ENCODE measurements around the gene MYO18A.
"Not testable (repeated sequence)": the region's sequence is repeated elsewhere in the genome, so short reads cannot be mapped to it uniquely, and the experiment has no call there.

MYO18A gene

DNA sequence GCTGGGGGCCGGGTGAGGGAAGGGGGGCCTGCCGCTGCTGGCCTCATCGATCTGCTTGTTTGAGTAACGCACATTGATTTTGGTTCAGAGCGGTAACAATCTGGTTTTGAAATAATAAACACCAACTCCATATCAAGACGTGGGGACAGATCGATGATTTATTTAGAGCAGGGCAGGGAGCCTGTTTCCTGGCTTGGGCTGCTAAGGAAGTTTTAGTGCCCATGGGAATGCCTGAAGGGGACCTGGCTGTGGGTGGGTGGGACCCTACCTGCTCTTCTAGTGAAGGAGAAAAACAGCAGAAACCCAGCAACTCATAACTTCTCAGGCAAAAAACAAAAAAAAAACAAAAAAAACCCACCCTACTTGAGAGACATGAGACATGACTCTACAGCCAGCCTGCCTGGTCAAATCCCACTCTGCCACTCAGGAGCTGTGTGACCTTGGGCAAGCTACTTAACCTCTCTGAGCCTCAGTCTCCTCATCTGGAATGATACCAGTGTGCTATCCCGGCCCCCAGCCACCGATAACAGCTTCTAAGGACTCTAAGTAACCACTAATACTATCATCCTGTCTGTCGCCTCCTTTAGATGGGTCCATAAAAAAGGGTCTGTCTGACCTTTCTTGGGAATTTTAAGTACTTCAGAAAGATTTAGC, 71.2 kb downstream of the MYO18A start:
- no peak for DNase-seq (ENCODE audit: low read depth in 2 of 3, low spot score in 2 of 3)

DNA sequence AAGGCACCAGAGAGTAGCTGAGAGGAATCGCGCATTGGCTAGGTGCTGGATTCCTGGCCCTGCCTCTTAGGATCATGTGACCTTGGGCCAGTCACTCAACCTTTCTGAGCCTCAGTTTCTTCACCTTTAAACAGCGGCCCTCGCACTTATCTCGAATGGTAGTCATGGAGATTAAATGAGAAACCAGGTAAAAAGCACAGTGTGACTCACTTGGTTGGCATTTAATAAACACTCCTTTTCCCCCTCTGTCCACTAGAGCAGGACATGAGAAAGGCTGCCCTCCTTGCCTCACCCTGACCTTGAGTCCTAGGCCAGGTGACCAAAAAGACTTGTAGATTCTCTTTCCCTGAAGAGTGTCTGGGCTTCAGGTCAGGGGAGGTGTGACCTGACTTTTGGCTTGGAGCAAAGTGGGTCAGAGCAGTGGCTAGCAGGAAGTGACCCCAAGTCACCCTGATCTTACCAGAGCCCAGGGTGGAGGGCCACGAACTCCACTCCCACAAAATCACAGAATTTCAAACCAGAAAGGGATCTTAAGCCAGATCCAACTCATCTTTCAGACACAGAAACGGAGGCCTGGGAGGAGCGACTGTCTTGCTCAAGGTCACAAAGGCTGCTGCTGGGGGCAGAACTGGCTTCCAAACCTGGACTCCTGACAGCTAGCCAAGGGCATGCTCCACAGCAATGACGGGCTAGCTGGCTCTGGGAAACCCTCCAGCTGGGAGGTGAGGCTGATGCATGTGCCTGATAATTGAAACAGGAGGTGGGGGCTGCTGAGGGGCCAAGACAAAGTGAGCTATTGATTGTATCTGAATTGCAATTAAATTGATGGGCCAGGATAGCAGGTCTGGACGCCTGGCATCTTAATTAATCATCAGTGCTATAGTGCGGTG, 72.0 kb downstream of the MYO18A start:
- DNase-seq (ENCODE audit: low read depth in 2 of 3, low spot score in 2 of 3) = no peak

DNA sequence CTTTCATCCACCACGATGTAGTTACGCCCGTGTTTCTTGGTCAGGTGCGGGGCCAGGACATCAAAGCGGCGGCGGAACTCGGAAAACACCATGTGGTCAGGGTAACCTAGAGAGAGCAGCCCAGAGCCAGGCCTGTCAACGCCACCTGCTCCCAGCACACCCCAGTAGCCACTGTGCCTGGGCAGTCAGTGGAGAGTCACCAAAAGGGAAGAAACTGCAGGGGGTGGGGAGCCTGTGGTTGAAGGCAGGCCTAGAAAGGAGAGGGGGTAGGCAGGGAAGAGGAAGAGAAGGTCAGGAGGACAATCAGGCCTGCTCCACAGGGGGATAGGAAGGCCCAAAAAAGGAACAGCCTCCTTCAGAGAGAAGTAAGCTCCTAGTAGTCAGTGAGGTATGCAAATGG, 73.1 kb downstream of the MYO18A start:
- DNase-seq (ENCODE audit: low read depth in 2 of 3, low spot score in 2 of 3) = no peak

DNA sequence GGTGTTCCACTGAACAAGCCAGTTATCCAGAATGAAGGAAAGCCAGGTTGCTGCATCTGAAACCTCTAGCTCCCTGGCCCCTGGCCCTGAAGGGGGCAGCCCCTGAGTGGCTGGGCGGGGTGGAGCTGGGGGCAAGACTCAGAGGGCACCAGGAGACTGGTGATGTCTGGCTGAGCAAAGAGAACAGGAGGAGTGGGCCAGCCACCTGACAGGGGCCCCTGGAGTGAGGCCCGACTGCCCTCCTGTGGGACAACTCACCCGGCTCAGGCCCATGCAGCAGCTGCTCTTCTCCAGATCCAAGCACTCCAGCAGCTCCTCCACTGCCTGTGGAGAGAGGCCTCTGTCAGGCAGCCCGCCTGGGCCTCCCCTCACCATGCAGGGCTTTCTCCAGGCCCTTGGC, 76.9 kb downstream of the MYO18A start:
- no peak for DNase-seq (ENCODE audit: low read depth in 2 of 3, low spot score in 2 of 3)

DNA sequence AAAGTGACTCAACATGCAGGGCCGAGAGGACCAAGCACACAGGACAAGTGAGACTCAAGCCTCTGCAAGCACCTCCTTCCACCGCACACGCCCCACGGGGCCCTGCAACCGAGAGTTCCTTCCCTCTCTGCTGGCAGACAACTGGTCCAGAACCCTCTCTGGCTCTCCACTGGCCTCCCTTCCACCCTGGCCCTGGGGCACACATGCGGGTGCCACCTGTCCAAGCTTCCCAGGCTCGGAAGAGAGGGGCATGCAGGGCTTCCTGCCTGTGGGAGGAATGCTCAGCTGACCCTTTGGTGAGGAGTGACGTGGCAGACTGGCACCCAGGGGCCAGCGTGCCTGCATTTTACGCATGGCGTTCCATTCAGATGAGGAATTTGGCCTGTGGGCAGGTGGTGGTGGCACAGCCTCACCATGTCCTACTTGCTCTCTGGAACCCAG, 77.4 kb downstream of the MYO18A start:
- no peak for DNase-seq (ENCODE audit: low read depth in 2 of 3, low spot score in 2 of 3)

DNA sequence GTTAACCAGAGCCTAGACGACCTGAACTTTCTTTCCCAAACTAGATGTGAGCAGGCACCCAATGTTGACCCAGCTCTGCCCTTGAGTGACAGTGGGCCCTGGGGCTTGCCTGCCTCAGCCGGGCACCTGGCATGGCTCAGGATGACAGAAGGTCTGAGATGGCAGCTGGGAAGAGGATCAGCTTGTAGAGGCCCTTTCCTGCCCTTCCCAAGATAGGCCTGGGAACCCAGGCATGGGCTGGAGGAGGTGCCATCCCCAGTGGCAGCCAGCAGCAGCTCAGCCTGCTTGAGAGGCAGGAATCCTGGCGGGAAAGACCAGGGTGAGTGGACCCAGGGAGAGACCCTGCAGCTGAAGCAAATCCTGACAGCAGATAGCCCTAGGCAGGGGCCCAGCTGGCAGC, 78.2 kb downstream of the MYO18A start:
- no peak for DNase-seq (ENCODE audit: low read depth in 2 of 3, low spot score in 2 of 3)

DNA sequence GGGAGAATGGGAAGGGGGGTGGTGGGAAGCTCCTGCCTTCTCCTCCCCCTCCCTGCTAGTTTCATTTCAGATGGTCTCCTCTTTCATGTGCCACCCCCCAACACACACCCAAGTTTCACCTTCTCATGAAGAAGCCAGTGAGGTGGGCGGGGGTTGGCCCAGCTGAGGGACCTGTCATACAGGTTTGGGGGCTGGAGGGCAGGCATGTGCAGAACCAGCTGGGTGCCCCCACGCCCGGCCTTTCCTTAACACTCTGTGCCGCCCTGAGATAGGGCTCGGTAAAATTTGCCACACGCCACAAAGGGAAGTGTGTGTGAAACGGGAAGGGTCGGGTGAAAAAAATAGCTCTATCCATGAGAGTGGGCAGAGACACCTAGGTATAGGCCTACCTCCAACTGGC, 79.9 kb downstream of the MYO18A start:
- DNase-seq (ENCODE audit: low read depth in 2 of 3, low spot score in 2 of 3) = no peak

DNA sequence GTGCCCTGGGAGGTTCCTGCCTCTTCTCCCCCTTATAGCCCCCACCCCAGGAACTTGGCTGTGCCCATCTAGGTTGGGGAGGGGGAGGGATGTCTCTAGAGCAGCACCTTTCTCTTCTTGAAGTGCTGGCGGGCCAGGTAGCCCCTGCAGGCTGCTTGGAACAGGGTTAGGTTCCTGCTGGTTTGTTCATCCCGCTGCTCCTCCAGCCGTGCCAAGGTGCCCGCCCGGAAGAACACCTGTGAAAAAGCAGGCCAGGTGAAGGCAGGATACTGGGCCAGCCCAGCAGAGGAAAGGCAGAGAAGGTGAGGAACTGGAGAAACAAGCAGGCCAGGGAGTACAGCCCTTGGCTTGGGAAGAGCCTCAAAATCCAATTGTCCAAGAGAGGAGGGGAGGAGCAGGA, 80.7 kb downstream of the MYO18A start:
- DNase-seq (ENCODE audit: low read depth in 2 of 3, low spot score in 2 of 3) = no peak

DNA sequence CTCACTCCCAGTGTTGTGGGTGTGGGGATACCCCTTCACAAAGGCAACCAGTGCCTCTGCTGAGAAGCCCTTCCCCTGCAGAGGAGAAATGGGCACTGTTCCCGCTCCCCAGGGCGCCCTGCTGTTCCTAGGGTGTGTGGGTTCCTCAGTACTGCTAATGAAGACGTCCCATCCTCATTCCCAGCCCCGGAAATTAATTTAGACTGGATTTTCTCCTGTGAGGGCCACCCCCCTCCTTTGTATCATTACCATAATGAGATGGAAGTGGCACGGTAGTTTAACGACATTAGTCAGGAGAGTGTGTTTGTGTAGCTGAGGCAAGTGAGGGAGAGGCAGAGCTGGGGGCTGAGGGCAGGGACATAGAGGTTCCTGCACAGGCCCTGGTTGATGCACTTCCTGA, 84.1 kb downstream of the MYO18A start:
- no peak for DNase-seq (ENCODE audit: low read depth in 2 of 3, low spot score in 2 of 3)

DNA sequence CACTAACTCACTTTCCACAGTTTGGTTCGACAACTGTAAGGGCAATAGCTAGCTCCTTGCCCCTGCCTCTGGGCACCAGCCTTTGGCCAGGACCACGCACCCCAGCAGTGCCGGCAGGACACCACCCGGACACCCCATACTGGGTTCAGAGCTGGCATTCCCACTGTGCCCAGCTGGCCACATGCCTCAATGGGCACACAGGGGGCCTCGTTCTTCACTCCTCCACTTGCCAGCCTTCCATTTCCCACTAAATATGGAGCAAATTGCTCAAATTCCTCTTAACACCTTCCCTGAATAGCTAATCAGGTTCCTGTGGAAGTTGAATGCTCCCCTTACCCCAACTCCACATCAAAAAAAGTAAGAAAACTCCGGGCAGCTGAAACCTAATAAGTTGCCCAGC, 84.8 kb downstream of the MYO18A start:
- DNase-seq (ENCODE audit: low read depth in 2 of 3, low spot score in 2 of 3) = no peak

DNA sequence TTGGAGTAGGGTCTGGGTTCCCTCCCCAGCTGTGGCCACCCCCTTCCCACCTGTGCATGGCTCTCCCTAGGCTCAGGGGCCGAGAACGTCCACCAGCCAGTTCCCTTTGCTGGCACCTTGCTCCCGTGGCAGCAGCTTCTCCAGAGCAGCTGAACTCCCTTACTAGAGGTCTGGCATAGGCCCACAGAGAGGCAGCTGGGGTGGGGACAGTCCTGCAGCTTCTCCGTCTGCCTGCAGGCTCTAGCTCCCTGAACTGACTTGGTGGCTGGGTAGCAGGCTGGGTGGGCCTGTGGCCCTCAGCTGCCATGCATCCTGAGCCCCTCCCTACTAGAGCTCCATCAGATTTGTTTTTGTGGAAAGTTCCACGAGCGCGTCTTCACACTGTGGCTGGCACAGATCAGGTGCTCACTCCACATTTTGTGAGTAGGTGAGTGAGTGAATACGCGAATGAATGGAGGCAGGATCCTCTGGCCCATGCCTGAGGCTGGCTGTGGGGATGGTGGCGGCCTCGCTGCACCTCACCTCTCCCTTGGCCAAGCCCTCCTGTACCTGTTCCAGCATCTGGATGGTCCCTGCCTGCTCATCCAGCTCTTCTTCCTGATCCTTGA, 86.0 kb downstream of the MYO18A start:
- DNase-seq (ENCODE audit: low read depth in 2 of 3, low spot score in 2 of 3) = no peak

DNA sequence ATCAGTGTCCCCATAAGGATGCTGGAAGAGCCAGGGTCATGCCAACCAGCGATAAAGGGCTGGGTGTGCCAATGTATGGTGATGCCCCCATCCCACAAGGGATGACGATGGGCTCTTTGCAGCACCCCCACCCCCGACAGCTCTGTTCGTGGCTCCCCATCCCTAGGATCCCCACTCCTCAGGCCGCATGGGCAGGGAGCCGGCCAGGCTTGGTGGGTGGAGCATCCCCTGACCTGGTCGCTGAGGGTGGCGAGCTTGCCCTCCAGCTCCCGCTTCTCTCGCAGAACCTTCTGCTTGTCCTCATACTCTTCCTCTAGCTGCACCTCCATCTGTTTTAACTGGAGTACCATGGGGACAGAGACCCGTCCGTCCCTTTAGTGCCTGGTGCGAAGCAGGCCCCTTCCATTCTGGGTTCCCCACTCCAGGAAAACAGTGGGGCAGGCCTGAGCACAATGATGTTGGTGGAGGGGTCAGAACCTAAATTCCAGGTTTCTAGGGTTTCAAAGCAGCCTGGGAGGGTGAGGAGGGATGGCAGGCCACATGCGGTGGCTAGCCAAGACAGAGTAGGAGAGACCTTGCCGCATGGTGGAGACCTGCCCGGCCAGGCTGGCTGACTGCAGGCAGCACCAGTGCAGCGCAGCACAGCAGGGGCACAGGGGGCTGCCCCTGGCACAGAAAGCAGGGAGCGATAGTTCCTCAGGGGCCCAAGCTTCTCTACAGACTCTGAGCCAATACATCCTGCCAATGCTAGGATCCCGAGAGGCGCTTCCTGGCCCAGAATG, 86.9 kb downstream of the MYO18A start:
- no peak for DNase-seq (ENCODE audit: low read depth in 2 of 3, low spot score in 2 of 3)

DNA sequence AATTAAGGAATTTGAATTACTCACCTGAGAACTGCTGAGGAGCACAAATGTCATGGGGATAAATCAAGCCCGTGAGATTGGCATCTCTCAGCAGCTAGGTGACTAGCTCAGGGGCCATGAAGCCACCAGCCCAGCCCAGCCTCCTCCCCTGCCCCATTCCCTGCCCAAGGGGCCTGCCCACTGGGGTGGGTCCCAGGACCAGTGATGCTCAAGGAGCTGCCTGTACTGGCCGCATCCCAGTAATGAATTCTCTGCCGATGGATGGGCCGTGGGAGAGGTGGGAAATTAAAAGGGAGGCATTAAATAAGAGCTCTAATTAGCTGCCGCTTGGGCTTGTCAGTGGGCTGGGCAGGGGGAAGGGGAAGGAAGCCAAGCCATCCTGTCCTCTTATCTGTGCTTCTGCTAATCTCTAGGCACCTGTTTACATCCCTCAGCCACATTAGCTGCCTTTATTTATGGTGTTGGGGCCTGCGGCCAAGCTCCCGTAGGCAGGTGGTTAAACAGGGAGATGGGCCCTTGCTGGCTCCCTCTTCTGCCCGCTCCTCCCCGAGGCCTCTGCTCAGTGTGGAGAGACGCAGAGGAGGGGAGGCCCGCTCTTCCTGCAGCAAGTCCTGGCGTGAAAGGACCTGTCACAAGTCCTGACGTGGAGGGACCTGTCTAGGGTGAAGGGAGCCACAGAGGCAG, 88.5 kb downstream of the MYO18A start:
- DNase-seq (ENCODE audit: low read depth in 2 of 3, low spot score in 2 of 3) = no peak

DNA sequence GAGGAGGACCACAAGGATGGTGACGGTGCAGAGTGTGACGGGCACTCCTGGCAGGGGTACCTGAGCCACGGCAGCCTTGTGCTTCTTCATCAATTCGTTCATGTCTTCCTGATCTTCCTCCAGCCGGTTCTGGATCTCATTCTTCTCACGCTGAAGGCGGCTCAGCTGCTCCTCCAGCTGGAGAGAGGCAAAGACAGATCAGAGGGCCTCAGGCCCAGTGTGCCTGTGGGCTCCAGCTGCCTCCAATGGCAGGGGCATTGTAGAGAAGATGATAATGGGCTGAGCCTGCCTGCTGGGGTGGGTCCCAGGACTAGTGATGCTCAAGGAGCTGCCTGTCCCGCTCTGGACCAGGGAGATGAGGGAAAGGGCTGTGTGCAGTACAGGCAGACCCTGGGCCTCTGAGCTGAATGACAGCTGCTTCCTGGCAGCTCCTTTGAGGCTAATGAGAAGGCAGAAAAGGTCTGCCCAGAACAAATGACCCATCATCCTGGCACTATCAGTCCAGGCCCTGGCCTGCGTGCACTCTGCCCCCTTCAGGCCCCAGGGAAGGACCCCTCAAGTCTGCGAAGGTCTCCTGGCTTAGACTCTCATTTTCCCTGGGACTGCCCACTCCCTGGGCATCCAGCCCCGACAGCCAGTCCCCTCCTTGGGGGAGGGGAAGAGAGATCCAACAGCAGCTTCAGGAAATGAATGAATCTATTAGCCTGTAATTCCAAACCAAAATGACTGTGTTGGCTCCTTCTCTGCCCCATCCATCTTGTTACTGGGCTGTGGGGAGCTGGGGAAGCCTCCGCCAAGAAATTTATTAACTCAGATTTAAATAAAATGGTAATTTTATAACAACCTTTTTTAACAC, 89.2 kb downstream of the MYO18A start:
- DNase-seq (ENCODE audit: low read depth in 2 of 3, low spot score in 2 of 3) = no peak

DNA sequence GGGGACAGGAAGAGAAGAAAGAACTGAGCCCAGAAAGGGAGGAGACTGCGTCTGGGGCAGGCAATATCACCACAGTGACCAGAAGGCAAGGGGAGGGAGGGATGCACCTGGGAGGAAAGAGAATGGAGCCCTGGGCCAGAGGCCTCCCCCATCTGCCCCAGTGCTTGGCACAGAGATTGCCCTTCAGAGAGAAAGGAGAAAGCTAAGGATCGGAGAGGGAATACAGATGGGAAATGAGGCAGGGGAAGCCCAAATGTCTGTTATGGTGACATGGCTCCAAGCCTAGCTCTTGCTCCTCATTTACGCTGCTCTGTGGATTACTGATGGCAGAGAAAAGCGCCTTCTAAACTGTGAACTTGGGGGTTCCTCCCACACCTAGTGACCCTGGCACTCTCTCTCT, 90.1 kb downstream of the MYO18A start:
- no peak for DNase-seq (ENCODE audit: low read depth in 2 of 3, low spot score in 2 of 3)

DNA sequence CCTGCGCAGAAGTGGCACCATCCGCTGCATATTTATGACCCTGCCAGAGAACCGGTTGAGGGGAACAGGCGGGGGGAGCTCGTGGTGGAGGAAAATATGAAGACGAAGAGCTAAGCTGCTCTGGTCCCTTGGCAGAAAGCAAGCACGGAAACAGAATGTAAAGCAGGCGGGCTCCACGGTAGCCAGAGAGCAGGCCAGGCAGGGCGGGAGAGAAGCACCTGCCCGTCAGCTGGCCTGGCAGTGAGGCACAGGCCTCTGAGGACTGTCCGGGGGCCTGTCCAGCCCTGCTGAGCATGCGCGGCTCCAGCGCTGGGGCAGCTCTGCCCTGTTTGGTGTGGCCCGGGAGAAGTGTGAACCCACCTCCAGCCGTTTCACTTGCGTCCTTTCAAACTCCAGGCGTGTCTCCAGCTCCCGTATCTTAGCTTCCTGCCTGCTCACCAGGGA, 90.6 kb downstream of the MYO18A start:
- DNase-seq (ENCODE audit: low read depth in 2 of 3, low spot score in 2 of 3) = no peak

DNA sequence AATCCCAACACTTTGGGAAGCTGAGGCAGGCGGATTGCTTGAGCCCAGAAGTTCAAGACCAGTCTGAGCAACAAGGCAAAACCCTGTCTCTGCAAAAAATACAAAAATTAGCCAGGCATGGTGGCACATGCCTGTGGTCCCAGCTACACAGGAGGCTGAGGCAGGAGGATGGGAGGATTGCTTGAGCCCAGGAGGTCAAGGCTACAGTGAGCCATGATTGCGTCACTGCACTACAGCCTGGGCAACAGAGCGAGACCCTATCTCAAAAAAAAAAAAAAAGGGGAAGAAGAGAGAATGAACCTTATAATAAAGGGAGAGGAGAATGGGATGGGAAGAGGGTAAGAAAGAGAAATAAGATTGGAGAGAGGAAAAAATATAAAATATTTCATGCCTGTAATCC, 91.4 kb downstream of the MYO18A start:
- DNase-seq (ENCODE audit: low read depth in 2 of 3, low spot score in 2 of 3) = not testable (repeated sequence)

DNA sequence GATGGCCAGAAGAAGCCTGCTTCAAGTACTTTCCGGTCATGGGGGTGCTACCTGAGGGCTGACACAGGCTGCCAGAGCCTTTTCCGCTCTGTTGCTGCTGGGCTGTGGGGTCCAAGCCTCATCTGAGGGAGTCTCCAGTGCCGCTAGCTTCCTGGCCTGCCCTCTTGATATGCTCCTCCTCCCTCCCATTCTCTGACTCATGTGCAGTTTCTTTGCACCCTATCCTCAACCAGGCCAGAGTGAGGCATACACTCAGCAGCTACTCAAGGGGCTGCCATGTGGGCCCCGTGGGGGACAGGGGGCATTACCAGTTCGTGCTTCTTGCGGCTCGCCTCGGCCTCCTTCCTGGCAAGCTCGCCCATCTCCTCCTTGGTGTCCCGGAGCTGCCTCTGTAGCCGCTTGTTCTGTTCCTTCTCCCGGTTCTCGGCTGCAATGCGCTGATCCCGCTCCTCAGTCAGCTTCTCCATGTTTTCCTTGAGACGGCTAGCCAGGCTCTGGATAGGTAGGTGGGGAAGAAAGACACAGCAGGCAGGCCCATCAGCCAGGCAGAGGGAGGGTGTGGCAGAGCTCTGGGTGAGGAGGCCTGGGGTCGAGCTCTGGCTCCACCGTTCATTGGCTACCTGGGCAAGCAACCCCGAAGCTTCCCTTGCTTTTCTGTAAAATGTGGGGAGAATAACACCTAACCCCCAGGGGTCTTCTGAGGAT, 93.4 kb downstream of the MYO18A start:
- no peak for DNase-seq (ENCODE audit: low read depth in 2 of 3, low spot score in 2 of 3)

DNA sequence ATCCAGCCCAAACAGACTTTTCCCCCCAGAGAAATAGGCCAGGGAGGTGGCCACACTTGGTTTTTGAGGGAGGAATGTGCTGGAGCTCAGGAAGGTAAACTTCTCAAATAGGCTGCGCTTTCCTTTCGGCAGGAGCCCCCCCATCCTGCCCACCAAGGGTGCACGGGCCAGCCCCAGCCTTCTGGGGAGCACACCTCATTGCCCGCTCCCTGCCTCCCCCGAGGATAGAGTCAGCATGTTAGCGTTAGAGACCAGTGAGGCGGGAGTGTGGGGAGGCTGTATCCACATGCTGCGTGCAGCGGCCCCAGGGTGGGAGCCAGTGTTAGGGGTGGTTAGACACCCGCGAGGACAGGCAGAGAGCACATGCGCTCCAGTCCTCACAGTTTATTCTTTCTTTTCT, 95.0 kb downstream of the MYO18A start:
- no peak for DNase-seq (ENCODE audit: low read depth in 2 of 3, low spot score in 2 of 3)
